ENCODE data around the gene ACER3. TPM values are rescaled to one million over a fixed set of nuclear protein-coding genes. Genes with fewer than 3 reads are reported as not detected.
"Not testable (repeated sequence)": the region's sequence is repeated elsewhere in the genome, so short reads cannot be mapped to it uniquely, and the experiment has no call there.

The ACER3 gene
- total RNA-seq = 10 to 100 TPM in 2 of 4 donors, 1 to 10 TPM in 2; 5.6 to 12.1 (median 10.4) TPM
- 10 to 100 TPM in 1 of 3 donors, 1 to 10 TPM in 2; 7.4 to 13.2 (median 9.1) TPM for polyA plus RNA-seq

- H3K4me3 ChIP-seq = peak within 1 kb of the TSS; percentile 55 to 85 (median 70)
- intact Hi-C loops (cut with DNase I) = loop anchor here (5.0 kb wide), 2 partner anchors 54 to 551 kb away; no protein-coding TSS in a partner anchor
- peak; percentile 94 for DNase-seq
- no peak for TF ChIP-seq EP300 (IDR thresholded peaks at IDR 0.05)
- peak; percentile 54 for TF ChIP-seq POLR2A (IDR thresholded peaks at IDR 0.05)
- peak in 2 of 4 experiments; percentile 21 to 23 for TF ChIP-seq CTCF (IDR thresholded peaks at IDR 0.05)
- TF ChIP-seq POLR2AphosphoS5 (IDR thresholded peaks at IDR 0.05) = peak; percentile 57 to 87 (median 84)
- H3K4me1 ChIP-seq = peaks cover 0 to 21% (median 12%) of the 10 kb centered on the region in 4 donors
- H3K36me3 ChIP-seq = no peaks in the 10 kb centered on the region
- no peaks in the 10 kb centered on the region for H3K27me3 ChIP-seq
- 1% methylated on average over 73 of the region's 73 CpGs for WGBS, 2 donors
- peak within 1 kb of the TSS; percentile 84 to 91 (median 86) for H3K27ac ChIP-seq
- no peaks in the 10 kb centered on the region for H3K9me3 ChIP-seq
Observed at GRCh38 chr11:76860539-76861475, at the start of gene ACER3. TSS of gene ACER3 (plus strand) at chr11:76860918. CDS start at chr11:76860977, 59 bp downstream.

GRCh38 chr11:76811259-76811658, 49.5 kb upstream of the ACER3 start:
- Histone ChIP-seq H3K27me3 (no peaks in the 10 kb centered on the region), H3K9me3 (peaks cover 0 to 4% (median 2%) of the 10 kb centered on the region in 4 donors), H3K27ac (no peak overlapping the region), H3K4me3 (no peak overlapping the region), H3K36me3 (no peaks in the 10 kb centered on the region), H3K4me1 (peaks cover 0 to 5% (median 4%) of the 10 kb centered on the region in 4 donors)
- no peak for DNase-seq
- intact Hi-C loops (cut with DNase I) = no loop called here
- WGBS, 2 donors = 96 to 98% methylated on average over 4 of the region's 4 CpGs
- TF ChIP-seq POLR2AphosphoS5 (IDR thresholded peaks at IDR 0.05) (no peak), POLR2A (IDR thresholded peaks at IDR 0.05) (no peak), CTCF (IDR thresholded peaks at IDR 0.05) (no peak), EP300 (IDR thresholded peaks at IDR 0.05) (no peak)

- Histone ChIP-seq H3K9me3 (peaks cover 0 to 4% (median 2%) of the 10 kb centered on the region in 4 donors), H3K27me3 (no peaks in the 10 kb centered on the region), H3K27ac (no peak overlapping the region), H3K36me3 (no peaks in the 10 kb centered on the region), H3K4me1 (no peaks in the 10 kb centered on the region), H3K4me3 (no peak overlapping the region)
- TF ChIP-seq POLR2A (IDR thresholded peaks at IDR 0.05) = no peak
- TF ChIP-seq EP300 (IDR thresholded peaks at IDR 0.05) = no peak
- no peak for TF ChIP-seq POLR2AphosphoS5 (IDR thresholded peaks at IDR 0.05)
- no peak for TF ChIP-seq CTCF (IDR thresholded peaks at IDR 0.05)
- intact Hi-C loops (cut with DNase I) = no loop called here
- DNase-seq = no peak
- 96 to 97% methylated on average over 2 of the region's 2 CpGs for WGBS, 2 donors
Observed at GRCh38 chr11:76814414-76814813, 46.3 kb upstream of the ACER3 start.

GRCh38 chr11:76815678-76816077, 45.0 kb upstream of the ACER3 start:
- WGBS, 2 donors = 92 to 95% methylated on average over 7 of the region's 7 CpGs
- H3K4me1 ChIP-seq; intact Hi-C loops (cut with DNase I); H3K27me3 ChIP-seq; H3K9me3 ChIP-seq; H3K4me3 ChIP-seq; H3K27ac ChIP-seq; DNase-seq; H3K36me3 ChIP-seq: not testable (repeated sequence)

GRCh38 chr11:76820184-76820566, 40.5 kb upstream of the ACER3 start:
- DNase-seq = no peak

GRCh38 chr11:76821396-76821795, 39.3 kb upstream of the ACER3 start:
- WGBS, 2 donors = 94 to 96% methylated on average over 29 of the region's 29 CpGs
- DNase-seq; H3K36me3 ChIP-seq; H3K4me3 ChIP-seq; H3K9me3 ChIP-seq; H3K27me3 ChIP-seq; H3K4me1 ChIP-seq; intact Hi-C loops (cut with DNase I); H3K27ac ChIP-seq: not testable (repeated sequence)

More at GRCh38 chr11:76820184-76820566, 40.5 kb upstream of the ACER3 start:
- TF ChIP-seq POLR2A (IDR thresholded peaks at IDR 0.05) = no peak
- TF ChIP-seq EP300 (IDR thresholded peaks at IDR 0.05) = no peak
- no peak for TF ChIP-seq POLR2AphosphoS5 (IDR thresholded peaks at IDR 0.05)
- TF ChIP-seq CTCF (IDR thresholded peaks at IDR 0.05) = no peak
- Histone ChIP-seq H3K4me1 (no peaks in the 10 kb centered on the region), H3K4me3 (no peak overlapping the region), H3K27me3 (no peaks in the 10 kb centered on the region), H3K9me3 (peaks cover 0 to 4% (median 0%) of the 10 kb centered on the region in 4 donors), H3K27ac (no peak overlapping the region), H3K36me3 (no peaks in the 10 kb centered on the region)
- intact Hi-C loops (cut with DNase I) = no loop called here
- WGBS, 2 donors = 92 to 94% methylated on average over 1 of the region's 1 CpG

Data from sigmoid colon (tissue), 7 donors.